ENCODE measurements around the gene TERF2IP.

- TF ChIP-seq CTCF (conservative IDR thresholded peaks at IDR 0.05) = no peak
- no peak for TF ChIP-seq ZFX (IDR thresholded peaks at IDR 0.05)
These were observed 54.7 kb downstream of the TERF2IP start for GRCh38 chr16:75702242-75702641.
